OCI-LY1 (cell line): ENCODE data around the gene MRPS21.
"Not testable (repeated sequence)": the region's sequence is repeated elsewhere in the genome, so short reads cannot be mapped to it uniquely, and the experiment has no call there.

Experiments used
- H2AFZ ChIP-seq: fragments of 200-600 bp; sonication (generic), shearing (Covaris generic); 2 replicates; pipeline ENCODE4 v1.6.0; 2014; ENCODE audit warnings: antibody characterized with exemption, mild to moderate bottlenecking, low read length
- H3F3A ChIP-seq: fragments of 200-600 bp; sonication (generic), shearing (Covaris generic); 2 replicates; pipeline ENCODE4 v1.6.0; 2014; ENCODE audit warnings: mild to moderate bottlenecking, antibody characterized with exemption, low read length, moderate library complexity; ENCODE audit not compliant: insufficient read depth
- H3K27ac ChIP-seq: fragments of 200-600 bp; sonication (generic); 2 replicates; pipeline ENCODE4 v1.5.1; 2014; ENCODE audit warnings: low read length, mixed run types, mild to moderate bottlenecking, low read depth; ENCODE audit not compliant: poor library complexity, severe bottlenecking
- H3K27me3 ChIP-seq: fragments of 200-600 bp; sonication (generic); 2 replicates; pipeline ENCODE4 v1.6.0; 2014; ENCODE audit warnings: antibody characterized with exemption, mild to moderate bottlenecking, low read length, moderate library complexity; ENCODE audit not compliant: insufficient read depth
- H3K36me3 ChIP-seq: fragments of 200-600 bp; sonication (generic); 2 replicates; pipeline ENCODE4 v1.6.1; 2014; ENCODE audit warnings: mild to moderate bottlenecking, antibody characterized with exemption, low read length, moderate library complexity, mixed read lengths; ENCODE audit not compliant: insufficient read depth
- H3K4me1 ChIP-seq: fragments of 200-600 bp; sonication (generic); 2 replicates; pipeline ENCODE4 v1.5.1; 2014; ENCODE audit warnings: mild to moderate bottlenecking, low read length, moderate library complexity; ENCODE audit not compliant: insufficient read depth, severe bottlenecking
- H3K4me2 ChIP-seq: fragments of 200-600 bp; sonication (generic), shearing (Covaris generic); 2 replicates; pipeline ENCODE4 v1.6.1; 2014; ENCODE audit warnings: low read length
- H3K4me3 ChIP-seq: fragments of 200-600 bp; sonication (generic); 2 replicates; pipeline ENCODE4 v1.5.1; 2014; ENCODE audit warnings: low read length, low read depth, mild to moderate bottlenecking, mixed read lengths; ENCODE audit not compliant: poor library complexity, severe bottlenecking
- H3K79me2 ChIP-seq: fragments of 200-600 bp; shearing (Covaris generic); 2 replicates; pipeline ENCODE4 v1.6.1; 2016; ENCODE audit warnings: mixed run types, low read length, mixed read lengths; ENCODE audit not compliant: insufficient read depth
- H3K9ac ChIP-seq: fragments of 200-600 bp; sonication (generic), shearing (Covaris generic); 2 replicates; pipeline ENCODE4 v1.6.1; 2014; ENCODE audit warnings: mild to moderate bottlenecking, low read length, mixed read lengths
- H3K9me2 ChIP-seq: fragments of 200-600 bp; sonication (generic), shearing (Covaris generic); 2 replicates; pipeline ENCODE4 v1.6.1; 2014; ENCODE audit warnings: low read depth, mild to moderate bottlenecking, low read length, mixed read lengths
- H3K9me3 ChIP-seq: fragments of 200-600 bp; shearing (Covaris generic); 2 replicates; pipeline ENCODE4 v1.6.1; 2014; ENCODE audit warnings: low read length, mixed read lengths
- H4K20me1 ChIP-seq: fragments of 200-600 bp; sonication (generic), shearing (Covaris generic); 2 replicates; pipeline ENCODE4 v1.6.0; 2016; ENCODE audit warnings: mild to moderate bottlenecking, low read length; ENCODE audit not compliant: insufficient read depth
- CTCF ChIP-seq: fragments of 200-600 bp; sonication (generic), shearing (Covaris generic); IDR thresholded peaks from 2 replicates; pipeline ENCODE4 v1.5.1; 2017; ENCODE audit warnings: mild to moderate bottlenecking, antibody characterized with exemption, low read length, moderate library complexity, mixed read lengths
- EZH2 ChIP-seq: fragments of 200-600 bp; sonication (generic), shearing (Covaris generic); IDR thresholded peaks from 2 replicates; pipeline ENCODE4 v1.8.0; 2017; ENCODE audit warnings: borderline replicate concordance, mixed run types, mild to moderate bottlenecking, antibody characterized with exemption, low read length, moderate library complexity, mixed read lengths

The MRPS21 gene

GRCh38 chr1:150311762-150312161 lies 18.1 kb downstream of the MRPS21 start:
- TF ChIP-seq EZH2, result no peak
- TF ChIP-seq CTCF, result no peak
- Histone ChIP-seq H2AFZ (no peak overlapping the region), H3K4me1 (peaks cover 12% of the 10 kb centered on the region), H3K4me3 (no peak overlapping the region), H3K9me2 (no peaks in the 10 kb centered on the region), H3K9me3 (no peaks in the 10 kb centered on the region), H3K27ac (peak overlapping the region; percentile 49), H3K79me2 (no peaks in the 10 kb centered on the region), H4K20me1 (no peaks in the 10 kb centered on the region), H3K4me2 (no peak overlapping the region), H3K27me3 (no peaks in the 10 kb centered on the region), H3K36me3 (peaks cover 13% of the 10 kb centered on the region), H3F3A (peaks cover 5% of the 10 kb centered on the region), H3K9ac (no peak overlapping the region)

- not testable (repeated sequence) for H3K9ac ChIP-seq, H3K9me2 ChIP-seq, H3K36me3 ChIP-seq, H3K9me3 ChIP-seq, H3K27me3 ChIP-seq, H3K79me2 ChIP-seq, H3K4me3 ChIP-seq, H3K4me2 ChIP-seq, H3F3A ChIP-seq, H4K20me1 ChIP-seq, H2AFZ ChIP-seq, H3K27ac ChIP-seq
- H3K4me1 ChIP-seq, result peaks cover 12% of the 10 kb centered on the region
Observed at GRCh38 chr1:150314691-150315090, 21.0 kb downstream of the MRPS21 start.

- Histone ChIP-seq H3F3A (no peaks in the 10 kb centered on the region), H3K9me3 (no peaks in the 10 kb centered on the region), H3K27me3 (no peaks in the 10 kb centered on the region), H3K4me3 (peak overlapping the region; percentile 85), H3K27ac (no peak overlapping the region), H3K9me2 (no peaks in the 10 kb centered on the region), H3K36me3 (peaks cover 14% of the 10 kb centered on the region), H3K4me2 (peak overlapping the region; percentile 93; the same call in 1 of the 2 replicates), H3K79me2 (peaks cover 15% of the 10 kb centered on the region), H4K20me1 (no peaks in the 10 kb centered on the region), H2AFZ (no peak overlapping the region), H3K9ac (no peak overlapping the region), H3K4me1 (peaks cover 14% of the 10 kb centered on the region)
- no peak for TF ChIP-seq CTCF
- TF ChIP-seq EZH2, result no peak
Observed at GRCh38 chr1:150320667-150320978, 27.0 kb downstream of the MRPS21 start.

GRCh38 chr1:150321826-150322166 lies 28.1 kb downstream of the MRPS21 start:
- Histone ChIP-seq H3K79me2 (peaks cover 15% of the 10 kb centered on the region), H3K27ac (peak overlapping the region; percentile 43)
- TF ChIP-seq CTCF, result no peak
- no peak for TF ChIP-seq EZH2

More at GRCh38 chr1:150321826-150322166, 28.1 kb downstream of the MRPS21 start:
- Histone ChIP-seq H3K36me3 (peaks cover 26% of the 10 kb centered on the region), H3K4me3 (peak overlapping the region; percentile 85), H3K4me2 (peak overlapping the region; percentile 93), H3K9ac (peak overlapping the region; percentile 89), H2AFZ (no peak overlapping the region), H3K9me2 (no peaks in the 10 kb centered on the region), H4K20me1 (no peaks in the 10 kb centered on the region), H3F3A (no peaks in the 10 kb centered on the region), H3K9me3 (no peaks in the 10 kb centered on the region), H3K4me1 (peaks cover 14% of the 10 kb centered on the region), H3K27me3 (no peaks in the 10 kb centered on the region)
